Activated CD8-positive, alpha-beta memory T cell treated with anti-CD3 and anti-CD28 coated beads, Interleukin-2, amount 10 ng/mL, durations not matched to agents 7 days and 5 days (primary cell): ENCODE data around the gene MIEN1. TPM values are rescaled to one million over a fixed set of nuclear protein-coding genes. Genes with fewer than 3 reads are reported as not detected.

Experiments used
- ATAC-seq: fragments of 150-1000 bp; cut with Tn5 transposase; one replicate; pipeline ENCODE4 v1.10.0; 2021; ENCODE audit warnings: moderate library complexity
- CTCF ChIA-PET: fragments of 350-600 bp; sonication (Branson Sonifier 250); formaldehyde crosslinking; loops from one replicate; lab custom pipeline; 2021; ENCODE audit warnings: antibody characterized with exemption; lab: Charles Lee
- DNase-seq: peaks from one replicate; pipeline ENCODE4 v3.0.0-alpha.2; 2020
- H3K27ac Mint-ChIP-seq: one replicate; pipeline ENCODE4 v1.8.0; 2021; ENCODE audit warnings: mild to moderate bottlenecking, mixed read lengths
- H3K27me3 Mint-ChIP-seq: one replicate; pipeline ENCODE4 v1.8.0; 2021; ENCODE audit warnings: mixed read lengths
- H3K36me3 Mint-ChIP-seq: one replicate; pipeline ENCODE4 v1.8.0; 2021; ENCODE audit warnings: mild to moderate bottlenecking, mixed read lengths
- H3K4me1 Mint-ChIP-seq: one replicate; pipeline ENCODE4 v1.8.0; 2021; ENCODE audit warnings: mixed read lengths
- H3K4me3 Mint-ChIP-seq: one replicate; pipeline ENCODE4 v1.8.0; 2021; ENCODE audit warnings: mild to moderate bottlenecking, moderate library complexity, mixed read lengths
- H3K9me3 Mint-ChIP-seq: one replicate; pipeline ENCODE4 v1.8.0; 2022; ENCODE audit warnings: low read depth, mixed read lengths
- total RNA-seq, 2 experiments: library from RNA; stranded (reverse); gene quantifications; one replicate each; pipeline ENCODE4 v1.2.3, GENCODE V29; 2021

Gene MIEN1
- total RNA-seq = 10 to 100 TPM; 45.9 to 46.8 TPM

DNA sequence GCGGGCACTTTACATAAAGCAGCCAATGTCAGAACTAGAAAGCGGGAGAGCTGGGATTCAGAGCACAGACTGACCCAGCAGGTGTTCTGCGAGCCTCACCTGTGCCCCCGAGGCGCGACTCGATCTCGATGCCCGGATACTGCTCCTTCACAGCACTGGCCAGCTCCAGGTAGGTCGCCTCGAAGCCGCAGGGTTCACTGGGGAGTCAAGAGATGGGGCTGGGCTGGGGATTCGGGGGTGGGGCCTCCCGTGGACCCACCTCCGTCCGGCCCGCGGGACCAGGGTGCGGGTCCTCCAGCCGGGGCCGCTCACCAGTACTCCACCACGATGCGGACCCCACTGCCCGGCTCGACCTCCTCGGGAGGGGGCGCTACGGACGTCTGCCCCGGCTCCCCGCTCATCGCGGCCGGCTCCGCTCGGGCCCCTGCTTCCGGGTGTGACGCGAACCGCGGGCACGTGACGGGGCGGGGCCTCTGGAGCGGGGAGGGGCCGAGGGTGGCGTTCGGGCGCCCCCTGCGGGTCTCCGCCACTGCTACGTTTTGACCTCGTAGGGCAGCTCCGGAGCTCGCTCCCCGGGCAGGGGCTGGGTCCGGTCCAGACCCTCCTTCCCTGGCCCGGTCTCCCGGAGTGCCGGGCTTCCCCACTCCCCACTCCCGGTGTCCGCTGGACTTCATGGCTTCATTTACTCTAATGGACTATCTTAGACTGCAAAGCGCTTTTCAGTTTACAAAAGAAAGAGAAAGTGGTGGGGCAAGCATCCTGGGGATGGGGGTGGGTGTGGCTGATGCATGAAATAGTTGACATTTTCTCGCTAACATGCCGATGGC, at the start of gene MIEN1:
Gene MIEN1, minus strand, starts transcription at position 438 of the 827 bp plus-strand sequence. Its CDS starts 37 bp downstream, at position 401.
- H3K27ac Mint-ChIP-seq = peak within 1 kb of the TSS; percentile 84
- H3K27me3 Mint-ChIP-seq = no peaks in the 10 kb centered on the region
- CTCF ChIA-PET = interaction anchor here (0.6 to 5.6 kb wide), 44 partner anchors 10 to 268 kb away, joined by 3 to 71 read pairs (median 5); partner anchors contain the start of genes ERBB2, IKZF3, PGAP3 and PNMT
- peaks cover 19% of the 10 kb centered on the region for H3K4me1 Mint-ChIP-seq
- DNase-seq (peak; percentile 94), ATAC-seq (peak; percentile 92)
- peaks cover 4% of the 10 kb centered on the region for H3K36me3 Mint-ChIP-seq
- peak within 1 kb of the TSS; percentile 88 for H3K4me3 Mint-ChIP-seq
- H3K9me3 Mint-ChIP-seq = no peaks in the 10 kb centered on the region

GRCh38 chr17:39777534-39778365, 47.4 kb upstream of the MIEN1 start:
- CTCF ChIA-PET = interaction anchor here (1.0 to 3.7 kb wide), 9 partner anchors 9 to 83 kb away, joined by 3 to 30 read pairs (median 10); no protein-coding TSS in a partner anchor
- no peak for DNase-seq
- Mint-ChIP-seq H3K9me3 (no peaks in the 10 kb centered on the region), H3K27me3 (no peaks in the 10 kb centered on the region), H3K36me3 (peaks cover 48% of the 10 kb centered on the region), H3K27ac (peak overlapping the region; percentile 92), H3K4me3 (peak overlapping the region; percentile 89), H3K4me1 (peaks cover 81% of the 10 kb centered on the region)
- peak; percentile 50 for ATAC-seq

- H3K4me3 Mint-ChIP-seq = peak overlapping the region; percentile 89
Measured at GRCh38 chr17:39776252-39776651, 45.9 kb upstream of the MIEN1 start.

GRCh38 chr17:39775031-39775430, 44.7 kb upstream of the MIEN1 start:
- ATAC-seq = peak; percentile 13
- CTCF ChIA-PET = interaction anchor here (1.2 to 3.7 kb wide), 8 partner anchors 17 to 153 kb away, joined by 3 to 20 read pairs (median 8); partner anchors contain the start of gene IKZF3
- Mint-ChIP-seq H3K27ac (peak overlapping the region; percentile 92), H3K9me3 (no peaks in the 10 kb centered on the region), H3K4me1 (peaks cover 84% of the 10 kb centered on the region), H3K36me3 (peaks cover 46% of the 10 kb centered on the region), H3K4me3 (peak overlapping the region; percentile 89), H3K27me3 (no peaks in the 10 kb centered on the region)
- no peak for DNase-seq

More at GRCh38 chr17:39776252-39776651, 45.9 kb upstream of the MIEN1 start:
- CTCF ChIA-PET = interaction anchor here (0.6 to 3.7 kb wide), 14 partner anchors 12 to 154 kb away, joined by 3 to 30 read pairs (median 8); partner anchors contain the start of genes IKZF3 and MIEN1
- Mint-ChIP-seq H3K36me3 (peaks cover 47% of the 10 kb centered on the region), H3K27me3 (no peaks in the 10 kb centered on the region), H3K27ac (peak overlapping the region; percentile 92), H3K9me3 (no peaks in the 10 kb centered on the region), H3K4me1 (peaks cover 81% of the 10 kb centered on the region)
- DNase-seq = peak; percentile 51
- ATAC-seq = no peak

- Mint-ChIP-seq H3K4me1 (peaks cover 87% of the 10 kb centered on the region), H3K27me3 (no peaks in the 10 kb centered on the region), H3K27ac (peak overlapping the region; percentile 92), H3K9me3 (no peaks in the 10 kb centered on the region), H3K36me3 (peaks cover 50% of the 10 kb centered on the region), H3K4me3 (peak overlapping the region; percentile 48)
- ATAC-seq = no peak
- no peak for DNase-seq
- CTCF ChIA-PET = interaction anchor here (1.6 kb wide), 1 partner anchor 16 kb away, joined by 3 read pairs; no protein-coding TSS in a partner anchor
Measured at GRCh38 chr17:39774047-39774446, 43.7 kb upstream of the MIEN1 start.

DNA sequence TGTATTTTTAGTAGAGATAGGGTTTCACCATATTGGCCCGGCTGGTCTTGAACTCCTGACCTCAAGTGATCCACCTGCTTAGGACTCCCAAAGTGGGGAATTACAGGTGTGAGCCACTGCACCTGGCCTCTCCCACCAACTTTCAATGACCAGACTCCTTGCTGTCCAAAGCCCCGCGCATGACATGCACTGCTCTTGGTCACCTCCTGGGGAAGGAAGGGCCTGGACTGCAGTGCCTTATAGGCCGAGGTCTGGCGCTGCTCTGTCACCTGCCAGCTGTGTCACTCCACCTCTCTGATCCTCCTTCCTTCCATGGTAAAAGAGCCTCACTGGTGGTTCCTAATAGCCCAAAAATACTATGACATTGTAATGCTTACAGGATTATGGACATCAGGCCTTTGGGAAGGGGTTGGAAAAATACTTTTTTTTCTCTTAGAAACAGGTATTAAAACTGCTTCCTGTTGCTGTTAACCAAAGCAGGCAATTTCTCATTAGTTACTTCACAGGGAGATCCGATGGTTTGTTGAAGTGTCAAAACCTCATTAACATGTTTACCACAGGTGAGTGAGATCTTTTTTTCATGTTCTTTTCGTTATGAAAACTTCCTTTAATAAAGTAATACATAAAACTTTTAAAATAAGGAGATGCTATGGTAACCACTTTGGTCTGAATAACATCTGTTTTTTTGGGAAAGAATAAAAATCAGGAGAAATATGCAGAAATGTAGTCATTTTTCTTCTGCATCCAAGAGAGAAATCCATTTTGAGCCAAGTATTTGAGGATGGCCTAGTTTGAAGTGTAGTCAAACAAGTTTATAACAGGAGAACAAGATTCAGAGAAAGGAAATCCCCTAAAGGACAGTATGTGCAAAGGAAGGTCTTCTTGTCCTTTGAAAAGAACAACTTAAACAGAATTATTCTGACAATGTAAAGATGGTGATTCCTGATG, 42.9 kb upstream of the MIEN1 start:
- CTCF ChIA-PET = interaction anchor here (0.8 kb wide), 1 partner anchor 153 kb away, joined by 3 read pairs; no protein-coding TSS in a partner anchor
- Mint-ChIP-seq H3K27me3 (no peaks in the 10 kb centered on the region), H3K9me3 (no peaks in the 10 kb centered on the region), H3K36me3 (peaks cover 56% of the 10 kb centered on the region), H3K4me1 (peaks cover 88% of the 10 kb centered on the region), H3K4me3 (peak overlapping the region; percentile 31), H3K27ac (peak overlapping the region; percentile 81)
- ATAC-seq (no peak), DNase-seq (no peak)

GRCh38 chr17:39772415-39772814, 42.1 kb upstream of the MIEN1 start:
- H3K4me1 Mint-ChIP-seq = peaks cover 88% of the 10 kb centered on the region
- H3K9me3 Mint-ChIP-seq = no peaks in the 10 kb centered on the region
- H3K27me3 Mint-ChIP-seq = no peaks in the 10 kb centered on the region
- H3K36me3 Mint-ChIP-seq = peaks cover 55% of the 10 kb centered on the region
- DNase-seq (no peak), ATAC-seq (no peak)
- H3K4me3 Mint-ChIP-seq = peak overlapping the region; percentile 38
- H3K27ac Mint-ChIP-seq = peak overlapping the region; percentile 81
- CTCF ChIA-PET = interaction anchor here (0.5 to 0.8 kb wide), 2 partner anchors 29 to 154 kb away, joined by 3 to 4 read pairs; no protein-coding TSS in a partner anchor

DNA sequence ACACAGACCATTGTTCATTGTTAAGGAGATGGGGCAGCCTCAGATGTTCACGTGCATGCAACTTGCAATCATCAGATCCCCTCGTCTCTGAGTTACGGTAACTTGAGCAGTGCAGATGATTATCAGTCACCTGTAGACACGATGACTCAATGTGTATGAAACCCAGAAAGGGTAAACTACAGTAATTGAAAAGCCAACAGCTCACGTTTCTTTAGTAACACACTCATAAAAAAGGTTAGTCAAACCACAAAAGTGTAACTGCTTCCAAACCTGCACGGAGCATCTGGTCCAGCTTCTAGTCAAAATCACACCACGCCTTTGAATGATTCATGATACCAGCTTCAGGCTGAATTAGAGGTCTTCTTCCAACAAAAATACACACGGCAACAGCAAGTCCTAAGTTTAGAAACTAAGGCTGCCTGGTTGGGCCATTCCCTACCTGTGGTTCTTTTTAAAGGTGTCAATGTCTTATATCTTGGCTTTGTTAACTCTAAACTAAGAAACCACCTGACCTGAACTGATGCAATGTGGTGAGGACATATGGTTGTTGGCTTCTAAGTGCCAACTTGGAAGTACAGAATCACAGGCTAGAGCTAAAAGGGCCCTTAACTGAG, 39.7 kb upstream of the MIEN1 start:
- peak overlapping the region; percentile 81 for H3K27ac Mint-ChIP-seq
- H3K9me3 Mint-ChIP-seq = no peaks in the 10 kb centered on the region
- ATAC-seq (peak; percentile 81), DNase-seq (peak; percentile 81)
- CTCF ChIA-PET = interaction anchor here (0.6 to 2.0 kb wide), 12 partner anchors 9 to 157 kb away, joined by 3 to 10 read pairs (median 4); partner anchors contain the start of genes IKZF3, LRRC3C and ORMDL3
- peaks cover 93% of the 10 kb centered on the region for H3K4me1 Mint-ChIP-seq
- peak overlapping the region; percentile 4 for H3K4me3 Mint-ChIP-seq
- no peaks in the 10 kb centered on the region for H3K27me3 Mint-ChIP-seq
- peaks cover 63% of the 10 kb centered on the region for H3K36me3 Mint-ChIP-seq

DNA sequence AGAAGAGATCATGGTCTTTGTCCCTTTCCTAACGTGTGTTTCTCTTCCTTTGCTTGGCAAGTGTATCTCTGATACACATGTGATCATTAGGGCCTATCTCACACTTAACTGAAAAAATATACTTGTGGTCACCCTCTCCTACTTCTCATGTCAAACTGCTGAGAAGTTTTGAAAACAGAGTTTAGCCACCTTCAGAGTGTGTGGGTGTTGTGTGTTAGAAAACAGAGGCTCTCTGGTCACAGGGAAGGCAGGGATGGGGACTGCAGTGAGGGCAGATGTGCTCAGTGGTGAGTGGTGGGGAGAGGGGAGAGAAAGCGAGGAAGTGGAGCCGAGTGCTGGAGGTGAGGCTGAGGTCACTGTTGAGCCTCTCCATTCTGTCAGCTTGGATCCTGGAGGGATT, 36.8 kb upstream of the MIEN1 start:
- no peak for ATAC-seq
- peak overlapping the region; percentile 28 for H3K4me3 Mint-ChIP-seq
- H3K36me3 Mint-ChIP-seq = peaks cover 70% of the 10 kb centered on the region
- peak overlapping the region; percentile 77 for H3K27ac Mint-ChIP-seq
- no peak for DNase-seq
- CTCF ChIA-PET = interaction anchor here (1.1 to 1.5 kb wide), 2 partner anchors 12 to 95 kb away, joined by 3 to 4 read pairs; no protein-coding TSS in a partner anchor
- peaks cover 80% of the 10 kb centered on the region for H3K4me1 Mint-ChIP-seq
- no peaks in the 10 kb centered on the region for H3K9me3 Mint-ChIP-seq
- no peaks in the 10 kb centered on the region for H3K27me3 Mint-ChIP-seq

- Mint-ChIP-seq H3K4me1 (peaks cover 77% of the 10 kb centered on the region), H3K9me3 (no peaks in the 10 kb centered on the region), H3K36me3 (peaks cover 70% of the 10 kb centered on the region), H3K27me3 (no peaks in the 10 kb centered on the region), H3K4me3 (no peak overlapping the region), H3K27ac (no peak overlapping the region)
- DNase-seq = no peak
- no peak for ATAC-seq
- CTCF ChIA-PET = interaction anchor here (1.5 kb wide), 1 partner anchor 97 kb away, joined by 4 read pairs; no protein-coding TSS in a partner anchor
Measured at GRCh38 chr17:39765766-39766165, 35.4 kb upstream of the MIEN1 start.

- DNase-seq (peak; percentile 14), ATAC-seq (no peak)
- H3K9me3 Mint-ChIP-seq = no peaks in the 10 kb centered on the region
- H3K27me3 Mint-ChIP-seq = no peaks in the 10 kb centered on the region
- H3K4me1 Mint-ChIP-seq = peaks cover 73% of the 10 kb centered on the region
- peaks cover 73% of the 10 kb centered on the region for H3K36me3 Mint-ChIP-seq
- no peak overlapping the region for H3K4me3 Mint-ChIP-seq
- H3K27ac Mint-ChIP-seq = no peak overlapping the region
- CTCF ChIA-PET = interaction anchor here (1.1 to 1.8 kb wide), 5 partner anchors 9 to 143 kb away, joined by 3 to 6 read pairs (median 3); no protein-coding TSS in a partner anchor
Measured at GRCh38 chr17:39765175-39765574, 34.8 kb upstream of the MIEN1 start.
